Forelimb muscle (tissue), 1 donor: ENCODE results near the gene AP1B1. TPM values are rescaled to one million over a fixed set of nuclear protein-coding genes. Genes with fewer than 3 reads are reported as not detected.
A peak's percentile ranks its signal among the peaks of the same experiment; 100 is the strongest.
"Not testable (repeated sequence)": the region's sequence is repeated elsewhere in the genome, so short reads cannot be mapped to it uniquely, and the experiment has no call there.

Experiments used
- DNase-seq: peaks from one replicate; pipeline ENCODE4 v3.0.0-alpha.2; 2013; ENCODE audit warnings: low read depth
- polyA plus RNA-seq: library from polyadenylated mRNA; unstranded; fragments of 120-200 nt; gene quantifications from one replicate; pipeline ENCODE4 v1.2.1, GENCODE V29; 2013; ENCODE audit not compliant: insufficient read length

The AP1B1 gene
- 23.9 TPM for polyA plus RNA-seq

DNA sequence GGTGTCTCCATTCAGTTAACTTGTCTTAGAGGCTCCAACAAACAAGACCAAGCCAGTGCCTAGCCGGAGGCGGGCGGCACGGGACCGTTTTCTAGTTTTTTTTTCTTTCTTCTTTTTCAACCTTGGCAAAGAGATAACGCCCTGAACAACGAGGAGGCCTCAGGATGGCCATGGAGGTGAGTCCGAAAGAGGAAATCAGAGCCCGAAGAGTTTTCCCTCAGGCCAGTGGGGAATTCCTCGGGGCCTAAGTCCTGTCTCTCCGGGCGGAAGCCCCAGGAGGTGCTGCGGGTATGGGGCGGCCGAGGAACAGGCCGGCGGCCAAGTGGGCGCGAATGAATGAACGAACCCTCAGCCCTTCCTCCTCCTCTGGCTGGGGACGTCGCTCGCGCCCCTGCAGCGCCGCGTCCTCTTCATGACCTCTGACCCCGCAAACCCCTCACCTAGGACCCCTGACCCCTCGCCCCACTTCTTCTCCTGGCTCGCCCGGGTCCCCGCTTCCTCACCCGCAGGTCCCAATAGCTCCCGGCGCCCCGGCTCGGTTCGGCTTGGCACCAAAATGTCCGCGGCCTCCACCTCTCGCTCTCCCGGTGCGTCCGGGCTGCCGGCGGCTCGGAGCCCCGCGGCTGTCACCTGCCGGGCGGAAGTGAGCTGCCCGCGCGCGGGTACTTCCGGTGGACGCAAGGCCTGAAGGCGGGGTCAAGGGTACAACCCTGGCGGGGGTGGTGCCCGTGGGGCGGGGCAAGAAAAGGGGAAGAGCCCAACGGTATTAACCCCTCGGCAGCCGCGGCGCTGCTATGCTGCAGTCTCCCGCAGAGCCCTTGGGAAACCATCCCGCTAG, at the start of gene AP1B1:
Gene AP1B1, minus strand, starts transcription at position 650 of the 838 bp plus-strand sequence. CDS start 21,327 bp downstream, outside the sequence.
- no peak for DNase-seq

DNA sequence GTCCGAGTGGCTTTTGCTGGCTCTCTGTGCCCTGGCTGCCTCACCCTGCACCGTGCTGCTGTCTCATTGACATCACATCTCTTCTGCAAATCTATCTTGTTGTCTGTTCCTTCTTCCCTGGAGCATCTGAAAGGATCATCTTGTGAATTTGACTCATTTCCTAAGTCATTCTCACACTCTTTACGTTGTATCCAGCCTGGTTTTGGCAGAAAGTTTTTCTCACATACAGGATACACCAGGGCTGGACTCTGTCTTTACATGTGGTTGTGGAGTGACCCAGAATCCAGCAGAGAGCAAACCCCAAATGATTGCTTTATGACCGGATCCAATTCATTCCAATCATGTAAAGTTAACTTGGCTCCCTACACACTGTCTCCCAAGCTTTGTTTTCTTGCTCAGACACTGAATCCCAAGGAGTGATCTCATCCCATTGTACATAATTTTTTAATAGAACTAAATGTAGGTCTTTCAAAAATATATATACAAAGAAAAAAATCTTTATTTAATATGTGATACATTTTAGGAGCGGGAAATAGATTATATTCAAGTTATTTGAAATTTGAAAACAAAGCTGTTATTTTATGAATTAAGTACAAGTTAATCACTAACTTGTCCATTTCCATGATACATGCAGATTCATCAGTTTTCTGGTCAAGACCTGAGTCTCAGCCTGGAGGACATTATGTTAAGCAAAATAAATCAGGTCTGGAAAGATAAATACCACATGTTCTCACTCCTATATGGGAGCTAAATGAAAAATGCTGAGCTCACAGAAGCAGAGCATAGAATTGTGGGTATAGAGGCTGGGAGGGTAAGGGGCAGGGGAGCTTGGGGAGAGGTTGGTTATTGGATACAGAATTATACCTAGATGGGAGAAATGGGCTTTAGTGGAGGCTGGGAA, 47.1 kb upstream of the AP1B1 start:
- DNase-seq = no peak

DNA sequence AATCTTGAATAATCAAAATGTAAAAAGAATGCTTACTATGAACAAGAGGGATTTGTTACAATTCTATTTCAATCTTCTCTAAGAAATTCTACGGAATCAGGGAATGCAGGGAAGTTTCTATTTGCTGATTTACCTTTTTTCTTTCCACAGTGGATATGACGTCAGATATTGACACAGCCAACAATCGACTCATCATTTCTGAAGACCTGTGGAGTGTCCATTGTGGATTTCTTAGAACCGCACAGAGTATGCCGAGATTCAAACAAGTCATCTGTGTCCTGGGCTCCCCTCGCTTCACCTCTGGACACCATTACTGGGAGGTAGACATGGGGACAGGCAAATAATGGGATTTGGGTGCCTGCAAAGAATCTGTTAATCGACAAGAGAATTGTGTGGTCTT, 45.9 kb upstream of the AP1B1 start:
- no peak for DNase-seq

DNA sequence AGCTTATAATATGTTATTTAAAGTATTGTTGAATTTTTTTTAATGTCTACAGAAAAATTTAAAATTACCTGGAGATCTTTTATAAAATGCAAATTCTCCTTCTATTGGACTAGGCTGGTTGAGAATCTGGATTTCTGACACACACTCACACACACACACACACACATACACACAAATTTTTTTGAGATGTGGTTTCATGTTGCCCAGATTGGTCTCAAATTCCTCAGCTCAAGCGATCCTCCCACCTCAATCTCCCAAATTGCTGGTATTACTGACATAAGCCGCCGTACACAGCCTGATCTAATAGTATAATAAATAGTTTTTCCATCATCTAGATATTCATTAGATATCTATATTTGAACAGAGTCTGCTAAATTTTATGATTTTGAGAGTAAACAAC, 45.5 kb upstream of the AP1B1 start:
- DNase-seq = no peak

DNA sequence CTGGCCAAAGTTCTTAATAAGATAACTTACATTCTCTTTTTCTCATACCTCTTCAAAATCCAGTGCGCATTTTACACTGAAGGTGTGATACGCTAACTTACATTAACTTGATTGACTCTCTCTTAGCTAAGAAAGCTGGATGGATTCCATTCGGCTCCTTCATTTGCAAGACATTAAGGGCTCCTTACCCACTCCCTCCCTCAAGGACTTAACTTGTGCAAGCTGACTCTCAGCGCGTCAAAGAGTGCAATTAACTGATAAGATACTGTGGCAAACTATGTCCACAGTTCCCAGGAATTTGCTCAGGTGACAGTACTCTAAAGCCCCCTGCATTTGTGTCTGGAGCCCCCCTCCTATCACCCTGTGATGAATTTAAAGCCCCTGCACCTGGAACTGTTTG, 43.6 kb upstream of the AP1B1 start:
- DNase-seq = no peak

DNA sequence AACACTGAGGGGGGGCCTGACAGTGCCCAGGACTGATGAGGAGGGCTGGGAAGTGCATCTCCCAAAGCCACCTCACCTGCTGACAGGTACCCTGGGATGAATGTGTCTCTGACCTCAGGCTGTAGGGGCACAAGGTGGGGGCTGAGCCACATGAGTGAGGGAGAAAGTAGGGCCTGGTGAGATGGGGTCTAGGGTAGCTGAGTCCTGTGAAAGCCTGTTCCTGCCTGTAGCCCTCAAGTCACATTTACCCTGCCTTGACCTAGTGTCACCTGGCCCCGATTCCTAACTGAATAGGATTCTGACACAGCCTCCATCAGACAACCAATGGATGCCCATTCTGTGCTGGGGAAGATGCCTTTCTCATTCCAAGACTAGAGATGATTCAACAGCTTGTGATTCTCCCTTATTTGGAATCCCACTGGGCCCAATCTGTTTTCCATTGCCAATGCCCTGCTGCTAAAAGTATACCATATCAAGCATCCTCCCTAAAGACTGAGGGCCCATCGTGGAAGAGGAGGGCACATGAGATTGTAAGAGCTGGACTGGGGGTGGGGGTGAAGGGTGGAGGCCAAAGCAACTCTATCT, 38.9 kb upstream of the AP1B1 start:
- no peak for DNase-seq

DNA sequence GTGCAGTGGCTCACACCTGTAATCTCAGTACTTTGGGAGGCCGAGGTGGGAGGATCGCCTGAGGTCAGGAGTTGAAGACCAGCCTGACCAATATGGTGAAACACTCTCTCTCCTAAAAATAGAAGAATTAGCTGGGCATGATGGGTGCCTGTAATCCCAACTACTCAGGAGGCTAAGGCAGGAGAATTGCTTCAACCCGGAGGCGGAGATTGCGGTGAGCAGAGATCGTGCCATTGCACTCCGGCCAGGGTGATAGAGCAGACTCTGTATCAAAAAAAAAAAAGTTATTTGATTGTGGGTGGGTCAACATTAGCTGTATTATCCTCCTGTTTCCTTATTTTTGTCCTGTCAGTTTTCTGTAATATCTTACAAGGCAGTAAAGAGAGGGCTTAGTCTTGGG, 38.1 kb upstream of the AP1B1 start:
- no peak for DNase-seq

DNA sequence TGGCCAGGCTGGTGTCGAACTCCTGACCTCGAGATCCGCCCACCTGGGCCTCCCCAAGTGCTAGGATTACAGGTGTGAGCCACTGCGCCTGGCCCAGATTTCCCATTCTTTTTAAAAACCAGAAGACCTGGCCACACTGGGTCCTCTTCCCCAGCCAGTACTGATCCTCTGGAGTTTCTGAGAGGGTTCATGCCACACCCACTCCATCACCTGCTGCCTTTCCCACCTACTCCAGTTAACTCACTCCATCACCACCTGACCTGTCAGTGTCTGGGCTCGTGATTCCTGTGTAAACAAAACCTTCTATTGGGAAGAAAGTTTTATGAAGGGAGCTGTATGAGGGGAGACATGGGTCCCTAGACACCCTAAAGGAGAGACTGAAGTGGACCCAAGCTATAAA, 30.3 kb upstream of the AP1B1 start:
- DNase-seq = not testable (repeated sequence)

DNA sequence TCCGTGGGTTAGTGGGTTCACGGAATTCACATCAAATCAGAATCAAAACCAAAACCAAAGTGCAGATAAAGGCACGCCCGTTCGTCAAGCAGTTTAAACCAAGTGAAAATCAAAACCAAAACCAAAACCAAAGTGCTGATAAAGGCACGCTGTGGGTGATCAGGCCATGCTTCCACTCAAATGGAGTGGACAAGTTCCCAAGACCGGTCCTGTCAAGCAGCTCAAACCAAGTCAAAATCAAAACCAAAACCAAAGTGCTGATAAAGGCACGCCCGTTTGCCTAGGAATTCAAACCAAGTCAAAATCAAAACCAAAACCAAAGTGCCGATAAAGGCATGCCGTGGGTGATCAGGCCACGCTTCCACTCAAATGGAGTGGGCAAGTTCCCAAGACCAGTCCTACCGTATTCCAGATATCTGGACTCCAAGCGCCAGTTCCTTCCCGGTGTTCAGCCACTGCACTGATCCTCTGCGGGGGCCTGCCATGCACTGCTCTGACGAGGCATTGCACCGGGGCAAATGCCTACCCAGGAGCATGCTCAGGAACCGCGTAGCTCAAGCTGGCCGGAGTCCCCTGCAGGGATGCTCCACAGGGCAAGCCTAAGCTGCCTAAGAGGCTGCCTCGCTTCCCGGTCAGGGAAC, 26.7 kb upstream of the AP1B1 start:
- not testable (repeated sequence) for DNase-seq

DNA sequence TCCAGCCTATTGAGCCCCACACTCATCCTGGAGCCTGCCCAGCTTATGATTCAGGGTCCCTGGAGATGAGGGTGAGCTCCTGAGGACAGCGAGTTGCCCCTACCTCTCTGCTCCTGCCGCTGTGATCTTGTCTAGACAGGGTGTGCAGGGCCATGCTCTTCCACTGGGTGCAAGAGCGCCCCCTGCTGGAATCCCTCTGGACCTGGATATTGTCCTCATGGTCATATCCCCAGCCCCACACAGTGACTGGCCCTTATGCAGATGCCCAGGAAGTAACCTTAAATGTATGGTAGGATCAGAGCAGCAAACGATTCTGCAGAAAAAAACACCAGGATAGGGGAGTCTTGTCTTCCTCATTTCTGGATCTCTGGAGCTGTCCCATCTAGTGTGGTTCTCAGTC, 24.4 kb upstream of the AP1B1 start:
- not testable (repeated sequence) for DNase-seq

DNA sequence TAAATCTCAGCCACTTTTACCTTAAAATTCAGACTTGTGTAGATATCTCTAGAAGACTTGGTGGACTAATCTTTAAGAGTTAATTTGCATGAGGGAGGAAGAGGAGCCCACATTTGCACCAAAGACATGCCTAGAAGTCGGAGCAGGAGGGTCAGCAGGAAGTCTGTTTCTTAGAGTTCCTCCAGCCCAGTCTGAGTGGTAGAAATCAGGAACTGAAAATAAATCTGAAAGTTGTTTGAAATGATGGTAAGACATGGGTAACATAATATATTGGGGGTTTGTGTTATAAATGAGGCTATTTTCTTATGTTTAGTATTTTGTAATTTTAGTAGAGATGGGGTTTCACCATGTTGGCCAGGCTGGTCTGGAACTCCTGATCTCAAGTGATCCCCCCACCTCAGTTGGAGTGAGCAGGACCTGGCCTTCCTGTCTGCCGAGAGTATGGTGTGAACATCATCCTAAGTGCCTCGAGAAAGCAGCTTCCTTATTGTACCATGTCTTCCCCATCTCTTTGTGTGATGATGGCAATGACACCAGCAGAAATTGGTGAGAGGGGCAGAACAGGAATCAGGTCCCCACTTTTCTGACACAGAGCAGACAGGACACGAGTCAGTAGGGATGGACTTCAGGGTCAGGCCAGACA, 23.3 kb upstream of the AP1B1 start:
- DNase-seq = not testable (repeated sequence)

DNA sequence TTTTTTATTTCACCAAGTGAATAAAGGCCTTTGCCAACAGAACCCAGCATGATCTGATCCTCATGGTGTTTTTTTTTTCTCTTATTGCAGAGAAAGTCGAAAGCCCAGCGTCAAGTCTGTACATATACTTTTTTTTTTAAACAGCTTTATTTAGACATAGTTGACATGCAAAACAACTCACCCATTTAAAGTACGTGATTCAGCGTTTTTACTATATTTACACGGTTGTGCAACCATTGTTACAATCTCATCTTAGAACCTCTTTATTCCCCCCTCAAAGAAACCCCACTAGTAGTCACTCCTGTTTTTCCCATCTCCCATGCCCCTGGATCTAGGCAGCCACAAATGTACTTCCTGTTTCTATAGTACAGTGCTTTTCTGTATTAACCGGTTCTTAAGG, 20.6 kb upstream of the AP1B1 start:
- no peak for DNase-seq

DNA sequence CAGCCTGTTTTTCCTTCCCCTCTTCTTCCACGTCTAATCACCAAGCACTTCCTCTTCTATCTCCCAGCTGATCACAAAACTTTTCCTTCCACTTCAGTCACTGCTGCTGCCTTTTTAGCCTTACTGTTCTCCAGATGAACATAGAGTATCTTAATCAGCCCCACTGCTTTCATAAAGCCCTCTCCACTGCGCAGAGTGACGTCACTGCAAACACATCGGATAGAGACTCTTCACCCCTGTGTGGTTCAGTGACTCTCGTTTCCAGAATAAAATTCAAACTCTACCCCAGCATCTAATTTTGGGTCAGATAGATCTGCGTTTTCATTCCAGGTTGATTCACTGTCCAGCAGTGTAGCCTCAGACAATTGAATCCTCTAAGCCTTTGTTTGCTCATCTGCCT, 13.2 kb upstream of the AP1B1 start:
- DNase-seq = not testable (repeated sequence)

DNA sequence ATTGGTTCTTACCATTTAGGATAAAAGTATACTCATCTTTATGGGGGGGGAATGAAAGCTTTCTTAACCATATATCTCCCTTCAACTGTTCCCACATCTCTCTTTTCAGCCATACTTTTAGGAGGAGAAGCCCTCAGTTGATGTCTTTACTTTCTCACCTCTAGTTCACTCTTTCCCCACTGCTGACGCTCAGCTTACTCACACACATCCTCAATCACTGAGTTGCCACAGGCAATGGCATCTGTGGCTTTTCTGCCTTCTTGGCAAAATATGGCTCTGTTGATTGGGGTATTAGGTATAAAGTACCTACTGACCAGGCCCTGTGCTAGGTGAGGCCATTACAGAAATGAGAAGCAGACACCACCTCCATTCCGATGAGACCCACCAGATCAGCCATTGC, 12.2 kb upstream of the AP1B1 start:
- DNase-seq = no peak

DNA sequence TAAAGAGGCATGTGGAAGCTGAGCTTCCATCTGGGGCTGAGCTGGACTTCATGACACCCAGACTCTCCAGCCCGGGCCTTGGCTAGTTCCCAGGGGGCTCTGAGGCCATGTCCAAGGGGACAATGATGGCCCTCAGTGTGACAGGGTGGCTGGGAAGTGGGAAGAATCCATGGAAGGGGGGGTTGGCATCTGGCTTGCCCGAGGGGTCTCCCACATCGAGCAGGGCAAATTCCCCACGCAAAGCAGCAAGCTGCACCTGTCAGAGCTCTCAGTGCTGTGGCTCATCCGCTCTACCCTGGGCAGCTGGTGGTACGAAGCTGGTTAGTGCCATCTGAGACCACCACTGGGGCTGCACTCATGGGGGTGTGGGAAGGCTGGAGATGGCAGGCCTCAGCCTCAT, 9.4 kb upstream of the AP1B1 start:
- DNase-seq = no peak

DNA sequence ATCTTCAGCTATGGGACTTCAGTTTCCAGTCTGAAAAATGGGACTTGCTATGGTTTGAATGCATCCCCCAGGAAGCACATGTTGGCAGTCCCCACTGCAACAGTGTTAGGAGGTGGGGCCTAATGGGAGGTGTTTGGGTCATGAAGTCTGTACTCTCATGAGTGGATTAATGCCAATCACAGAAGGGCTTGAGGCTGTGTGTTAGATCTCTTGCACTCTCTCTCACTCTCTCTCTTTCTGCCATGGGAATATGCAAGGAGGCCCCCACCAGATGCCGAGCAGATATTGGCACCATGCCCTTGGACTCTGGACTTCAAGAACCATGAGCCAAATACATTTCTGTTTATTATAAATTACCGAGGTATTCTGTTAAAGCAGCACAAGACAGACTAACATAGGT, 7.8 kb upstream of the AP1B1 start:
- no peak for DNase-seq

DNA sequence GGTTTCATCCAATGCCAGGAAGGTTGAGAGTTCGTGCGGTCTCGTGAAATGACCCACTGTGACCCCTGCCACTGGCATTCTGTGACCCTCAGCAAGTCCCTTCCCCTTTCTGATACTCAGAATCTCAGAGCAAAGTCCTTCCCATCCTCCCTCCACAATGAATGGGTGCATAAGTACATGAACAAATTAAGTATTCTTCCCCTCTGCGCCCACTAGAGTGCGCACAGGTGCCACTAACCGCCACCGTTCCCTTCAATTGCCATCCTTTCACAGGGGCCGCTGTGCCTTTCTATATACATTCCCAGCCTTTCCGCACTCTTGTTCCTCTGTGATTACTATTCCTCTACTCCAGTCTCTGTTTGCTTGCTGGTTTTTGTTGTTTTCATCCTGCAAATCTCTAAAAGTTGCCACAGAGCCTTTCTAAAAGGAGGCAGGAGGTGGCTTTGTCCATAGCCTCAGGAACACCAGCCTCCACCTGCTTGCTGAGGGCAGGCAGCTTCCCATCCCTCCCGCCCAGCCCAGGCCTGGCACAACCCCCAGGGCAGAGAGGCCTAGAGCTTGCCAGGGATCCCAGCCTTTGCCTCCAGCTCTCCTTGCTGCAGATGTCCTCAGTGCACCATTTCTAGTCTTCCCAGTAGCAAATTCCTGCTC, 6.7 kb upstream of the AP1B1 start:
- DNase-seq = peak; percentile 49

DNA sequence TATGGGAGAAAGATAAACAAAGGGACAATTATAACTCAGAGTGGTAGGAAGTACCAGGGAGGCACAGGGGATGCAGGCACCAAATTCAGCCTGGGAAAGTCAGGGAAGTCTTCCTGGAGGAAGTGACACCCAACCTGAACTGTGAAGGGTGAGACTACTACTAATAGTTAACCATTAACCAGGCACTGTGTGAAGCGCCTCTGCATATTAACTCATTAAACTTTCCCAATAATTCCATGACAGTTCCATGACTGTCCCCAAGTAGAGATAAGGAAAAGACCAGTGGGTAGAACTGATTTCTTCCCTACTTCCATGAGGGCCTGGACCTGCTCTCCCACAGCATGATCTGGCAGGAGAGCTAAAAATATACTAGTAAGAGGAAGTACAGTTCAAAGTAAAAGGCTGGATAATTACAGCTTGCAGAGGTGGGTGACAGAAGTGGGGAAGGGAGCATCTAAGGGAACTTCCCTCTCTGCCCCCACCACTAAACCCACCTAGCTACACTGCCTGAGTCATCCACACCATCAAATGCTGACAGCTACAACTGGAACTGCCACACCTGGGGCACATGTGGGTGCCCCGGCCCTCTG, 4.7 kb upstream of the AP1B1 start:
- no peak for DNase-seq

DNA sequence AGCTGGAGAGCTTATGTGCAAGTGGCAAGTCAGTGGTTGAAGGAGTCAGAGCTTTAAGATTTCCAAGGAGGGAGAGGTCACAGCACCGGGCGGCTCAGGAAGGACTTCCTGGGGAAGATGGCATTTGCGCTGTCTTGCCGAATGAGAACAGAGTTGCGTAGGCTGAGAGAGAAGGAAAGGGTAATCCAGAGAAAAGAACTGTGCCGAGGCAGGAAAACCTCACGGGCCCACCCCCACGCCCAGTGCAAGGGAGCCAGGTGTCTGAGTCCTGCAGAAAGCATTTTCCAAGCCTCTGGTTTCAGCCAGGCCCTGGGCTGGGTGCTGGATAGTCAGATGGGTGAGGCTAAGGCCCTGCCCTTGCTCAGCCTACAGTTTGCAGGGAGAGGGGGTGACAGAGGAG, 3.2 kb upstream of the AP1B1 start:
- no peak for DNase-seq

DNA sequence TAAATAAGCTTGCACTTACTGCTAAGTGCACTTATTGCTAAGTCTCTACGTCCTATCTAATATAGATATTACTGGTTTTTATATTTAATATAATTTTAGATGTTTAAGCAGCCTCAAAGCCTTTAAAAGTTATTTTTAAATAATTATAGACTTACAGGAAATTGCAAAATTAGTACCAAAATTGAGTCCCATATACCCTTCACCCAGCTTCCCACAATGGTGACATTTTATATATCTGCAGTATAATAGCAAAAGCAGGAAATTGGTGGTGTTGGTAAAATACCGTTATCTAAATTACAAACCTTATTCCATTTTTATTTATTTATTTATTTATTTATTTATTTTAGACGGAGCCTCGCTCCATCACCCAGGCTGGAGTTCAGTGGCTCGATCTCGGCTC, 1.9 kb upstream of the AP1B1 start:
- no peak for DNase-seq

DNA sequence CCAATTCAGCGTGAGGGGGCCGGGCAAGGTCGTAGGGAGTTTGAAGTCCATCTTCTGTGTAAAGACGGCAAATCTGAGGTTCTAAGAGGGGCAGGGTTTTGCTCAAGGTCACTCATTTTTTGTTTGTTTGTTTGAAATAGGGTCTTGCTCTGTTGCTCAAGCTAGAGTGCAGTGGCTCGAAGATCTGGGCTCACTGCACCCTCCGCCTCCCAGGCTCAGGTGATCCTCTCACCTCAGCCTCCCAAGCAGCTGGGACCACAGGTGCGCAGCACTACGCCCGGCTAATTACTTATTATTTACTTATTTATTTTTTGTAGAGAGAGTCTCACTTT, 355 bp upstream of the AP1B1 start:
- DNase-seq = no peak
